Ovary (tissue), 3 donors: ENCODE measurements around the gene UBE2B.

ENCODE experiments used
- CTCF ChIP-seq, 3 donors: fragments of 450-650 bp in 2 of 3; fragments of 200-600 bp in 1 of 3; IDR thresholded peaks; one replicate each; pipeline versions ENCODE4 v1.5.1 to v1.8.0; 2016 to 2022; ENCODE audit warnings: antibody characterized with exemption in 3 of 3, mild to moderate bottlenecking in 1 of 3
- EP300 ChIP-seq: sonication (generic); formaldehyde crosslinking; IDR thresholded peaks from one replicate; pipeline ENCODE4 v1.6.1; 2017; ENCODE audit warnings: antibody characterized with exemption
- POLR2A ChIP-seq: fragments of 450-650 bp; IDR thresholded peaks from one replicate; pipeline ENCODE4 v1.6.1; 2017; ENCODE audit warnings: antibody characterized with exemption, mild to moderate bottlenecking, moderate library complexity
- donor health status: DM: no; HTN: no; CAD: no.

- TF ChIP-seq CTCF (IDR thresholded peaks at IDR 0.05), result peak; percentile 69 to 88 (median 85)
- no peak for TF ChIP-seq EP300
- TF ChIP-seq POLR2A, result peak; percentile 40
Observed at GRCh38 chr5:134411546-134412266, 40.3 kb downstream of the UBE2B start, which contains the start of gene CDKN2AIPNL.
